ENCODE results near the gene GLP2R.

DNA sequence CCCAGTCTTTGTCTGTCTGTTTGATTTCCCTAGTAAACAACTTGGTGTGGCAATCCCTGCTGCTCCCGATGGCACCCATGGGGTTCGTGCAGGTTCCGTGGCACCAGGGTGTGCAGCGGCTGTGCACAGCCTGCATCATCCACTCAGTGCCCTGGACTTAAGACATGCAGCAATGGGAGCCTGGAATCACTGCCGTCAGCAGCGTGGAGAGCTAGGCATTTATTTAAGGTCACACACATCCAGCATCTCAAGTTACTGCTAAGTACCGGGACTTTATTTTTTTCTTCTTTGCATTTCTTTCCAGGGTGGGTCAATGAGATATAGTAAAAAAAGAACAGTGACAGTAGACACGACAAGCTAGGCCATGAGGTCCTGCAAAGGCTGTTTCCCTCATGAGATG, 37.1 kb upstream of the GLP2R start:
- TF ChIP-seq, protein P1, sequence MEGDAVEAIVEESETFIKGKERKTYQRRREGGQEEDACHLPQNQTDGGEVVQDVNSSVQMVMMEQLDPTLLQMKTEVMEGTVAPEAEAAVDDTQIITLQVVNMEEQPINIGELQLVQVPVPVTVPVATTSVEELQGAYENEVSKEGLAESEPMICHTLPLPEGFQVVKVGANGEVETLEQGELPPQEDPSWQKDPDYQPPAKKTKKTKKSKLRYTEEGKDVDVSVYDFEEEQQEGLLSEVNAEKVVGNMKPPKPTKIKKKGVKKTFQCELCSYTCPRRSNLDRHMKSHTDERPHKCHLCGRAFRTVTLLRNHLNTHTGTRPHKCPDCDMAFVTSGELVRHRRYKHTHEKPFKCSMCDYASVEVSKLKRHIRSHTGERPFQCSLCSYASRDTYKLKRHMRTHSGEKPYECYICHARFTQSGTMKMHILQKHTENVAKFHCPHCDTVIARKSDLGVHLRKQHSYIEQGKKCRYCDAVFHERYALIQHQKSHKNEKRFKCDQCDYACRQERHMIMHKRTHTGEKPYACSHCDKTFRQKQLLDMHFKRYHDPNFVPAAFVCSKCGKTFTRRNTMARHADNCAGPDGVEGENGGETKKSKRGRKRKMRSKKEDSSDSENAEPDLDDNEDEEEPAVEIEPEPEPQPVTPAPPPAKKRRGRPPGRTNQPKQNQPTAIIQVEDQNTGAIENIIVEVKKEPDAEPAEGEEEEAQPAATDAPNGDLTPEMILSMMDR (IDR thresholded peaks at IDR 0.05) = no peak
- no peak for TF ChIP-seq EP300 (IDR thresholded peaks at IDR 0.05; ENCODE audit: borderline replicate concordance in 1 of 2, low read depth in 1 of 2, low read length in 1 of 2)
- TF ChIP-seq GABPA (IDR thresholded peaks at IDR 0.05; ENCODE audit: low read depth) = no peak
- TF ChIP-seq MXI1 (IDR thresholded peaks at IDR 0.05; ENCODE audit: low read depth, low read length) = no peak
- TF ChIP-seq, protein P2, sequence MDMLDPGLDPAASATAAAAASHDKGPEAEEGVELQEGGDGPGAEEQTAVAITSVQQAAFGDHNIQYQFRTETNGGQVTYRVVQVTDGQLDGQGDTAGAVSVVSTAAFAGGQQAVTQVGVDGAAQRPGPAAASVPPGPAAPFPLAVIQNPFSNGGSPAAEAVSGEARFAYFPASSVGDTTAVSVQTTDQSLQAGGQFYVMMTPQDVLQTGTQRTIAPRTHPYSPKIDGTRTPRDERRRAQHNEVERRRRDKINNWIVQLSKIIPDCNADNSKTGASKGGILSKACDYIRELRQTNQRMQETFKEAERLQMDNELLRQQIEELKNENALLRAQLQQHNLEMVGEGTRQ (IDR thresholded peaks at IDR 0.05; ENCODE audit: borderline replicate concordance, low read depth, low read length) = no peak
- TF ChIP-seq POLR2AphosphoS5 (IDR thresholded peaks at IDR 0.05; ENCODE audit: low read depth, low read length) = no peak
- no peak for TF ChIP-seq RAD21 (IDR thresholded peaks at IDR 0.05; ENCODE audit: low read length)
- TF ChIP-seq, protein P3, sequence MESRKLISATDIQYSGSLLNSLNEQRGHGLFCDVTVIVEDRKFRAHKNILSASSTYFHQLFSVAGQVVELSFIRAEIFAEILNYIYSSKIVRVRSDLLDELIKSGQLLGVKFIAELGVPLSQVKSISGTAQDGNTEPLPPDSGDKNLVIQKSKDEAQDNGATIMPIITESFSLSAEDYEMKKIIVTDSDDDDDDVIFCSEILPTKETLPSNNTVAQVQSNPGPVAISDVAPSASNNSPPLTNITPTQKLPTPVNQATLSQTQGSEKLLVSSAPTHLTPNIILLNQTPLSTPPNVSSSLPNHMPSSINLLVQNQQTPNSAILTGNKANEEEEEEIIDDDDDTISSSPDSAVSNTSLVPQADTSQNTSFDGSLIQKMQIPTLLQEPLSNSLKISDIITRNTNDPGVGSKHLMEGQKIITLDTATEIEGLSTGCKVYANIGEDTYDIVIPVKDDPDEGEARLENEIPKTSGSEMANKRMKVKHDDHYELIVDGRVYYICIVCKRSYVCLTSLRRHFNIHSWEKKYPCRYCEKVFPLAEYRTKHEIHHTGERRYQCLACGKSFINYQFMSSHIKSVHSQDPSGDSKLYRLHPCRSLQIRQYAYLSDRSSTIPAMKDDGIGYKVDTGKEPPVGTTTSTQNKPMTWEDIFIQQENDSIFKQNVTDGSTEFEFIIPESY (IDR thresholded peaks at IDR 0.05; ENCODE audit: borderline replicate concordance, low read depth) = no peak
- TF ChIP-seq, protein P4, sequence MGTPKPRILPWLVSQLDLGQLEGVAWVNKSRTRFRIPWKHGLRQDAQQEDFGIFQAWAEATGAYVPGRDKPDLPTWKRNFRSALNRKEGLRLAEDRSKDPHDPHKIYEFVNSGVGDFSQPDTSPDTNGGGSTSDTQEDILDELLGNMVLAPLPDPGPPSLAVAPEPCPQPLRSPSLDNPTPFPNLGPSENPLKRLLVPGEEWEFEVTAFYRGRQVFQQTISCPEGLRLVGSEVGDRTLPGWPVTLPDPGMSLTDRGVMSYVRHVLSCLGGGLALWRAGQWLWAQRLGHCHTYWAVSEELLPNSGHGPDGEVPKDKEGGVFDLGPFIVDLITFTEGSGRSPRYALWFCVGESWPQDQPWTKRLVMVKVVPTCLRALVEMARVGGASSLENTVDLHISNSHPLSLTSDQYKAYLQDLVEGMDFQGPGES (IDR thresholded peaks at IDR 0.05; ENCODE audit: low read depth, low read length) = no peak
- TF ChIP-seq TEAD4 (IDR thresholded peaks at IDR 0.05; ENCODE audit: borderline replicate concordance, insufficient read depth) = no peak
- no peak for TF ChIP-seq RXRA (IDR thresholded peaks at IDR 0.05; ENCODE audit: borderline replicate concordance, low read depth)
